ENCODE data around the gene MFAP3.
"Not testable (repeated sequence)": the region's sequence is repeated elsewhere in the genome, so short reads cannot be mapped to it uniquely, and the experiment has no call there.

Gene MFAP3

DNA sequence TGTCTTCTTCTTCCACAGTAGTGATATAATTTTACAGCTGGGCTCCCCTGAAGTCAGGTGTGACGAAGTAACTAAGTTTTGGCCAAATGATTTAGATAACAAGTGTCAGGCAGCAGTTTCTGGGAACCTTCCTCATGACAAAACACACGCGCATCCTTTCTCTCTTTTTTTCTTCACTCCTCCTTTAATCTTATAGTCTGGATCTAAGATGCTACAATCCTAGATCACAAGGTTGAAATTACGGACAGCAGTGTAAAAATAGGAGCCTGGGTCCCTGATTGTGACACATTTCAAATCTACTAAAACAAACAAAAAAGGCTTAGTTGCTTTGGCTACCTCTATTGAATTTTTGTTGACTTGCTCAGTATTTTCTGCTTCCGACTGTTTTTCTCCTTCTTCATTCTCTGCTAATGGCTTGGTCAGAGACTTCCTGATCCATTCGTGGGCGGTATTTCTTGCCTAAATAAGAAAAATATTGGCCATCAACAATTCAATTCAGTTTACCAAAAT, 36.2 kb upstream of the MFAP3 start:
- no peak for TF ChIP-seq CTCF (IDR thresholded peaks at IDR 0.05; ENCODE audit: low read depth, low read length)
- H3K4me3 ChIP-seq (ENCODE audit: low read depth, low read length), result no peak overlapping the region

- no peak overlapping the region for H3K4me3 ChIP-seq (ENCODE audit: low read depth, low read length)
- no peak for TF ChIP-seq CTCF (IDR thresholded peaks at IDR 0.05; ENCODE audit: low read depth, low read length)
Measured at GRCh38 chr5:154005648-154006047, 33.1 kb upstream of the MFAP3 start.

GRCh38 chr5:154010660-154011059, 28.1 kb upstream of the MFAP3 start:
- no peak for TF ChIP-seq CTCF (IDR thresholded peaks at IDR 0.05; ENCODE audit: low read depth, low read length)

DNA sequence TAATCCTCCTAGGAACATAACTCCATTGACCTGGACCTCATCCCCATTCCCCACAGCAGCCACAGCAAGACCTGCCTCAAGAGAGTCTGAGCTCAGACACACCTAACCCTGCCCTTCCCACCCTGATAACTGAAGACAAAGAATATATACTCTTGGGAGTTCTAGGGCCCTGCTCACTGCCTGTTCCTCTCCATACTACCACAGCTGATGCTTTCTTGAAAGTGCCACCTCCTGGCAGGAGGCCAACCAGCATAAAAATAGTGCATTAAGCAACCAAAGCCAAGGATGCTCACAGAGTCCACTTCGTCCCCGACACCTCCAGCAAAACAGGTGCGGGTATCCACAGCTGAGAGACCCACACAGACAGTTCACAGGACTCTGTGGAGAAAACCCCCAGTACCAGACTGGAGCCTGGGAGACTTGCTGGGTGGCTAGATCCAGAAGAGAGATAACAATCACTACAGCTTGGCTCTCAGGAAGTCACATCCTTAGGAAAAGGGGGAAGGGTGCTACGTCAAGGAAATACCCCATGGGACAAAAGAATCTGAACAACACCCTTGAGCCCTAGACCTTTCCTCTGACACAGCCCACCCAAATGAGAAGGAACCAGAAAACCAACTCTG, 23.6 kb upstream of the MFAP3 start:
- no peak for TF ChIP-seq CTCF (IDR thresholded peaks at IDR 0.05; ENCODE audit: low read depth, low read length)
- H3K4me3 ChIP-seq (ENCODE audit: low read depth, low read length), result no peak overlapping the region

More at GRCh38 chr5:154010660-154011059, 28.1 kb upstream of the MFAP3 start:
- no peak overlapping the region for H3K4me3 ChIP-seq (ENCODE audit: low read depth, low read length)

DNA sequence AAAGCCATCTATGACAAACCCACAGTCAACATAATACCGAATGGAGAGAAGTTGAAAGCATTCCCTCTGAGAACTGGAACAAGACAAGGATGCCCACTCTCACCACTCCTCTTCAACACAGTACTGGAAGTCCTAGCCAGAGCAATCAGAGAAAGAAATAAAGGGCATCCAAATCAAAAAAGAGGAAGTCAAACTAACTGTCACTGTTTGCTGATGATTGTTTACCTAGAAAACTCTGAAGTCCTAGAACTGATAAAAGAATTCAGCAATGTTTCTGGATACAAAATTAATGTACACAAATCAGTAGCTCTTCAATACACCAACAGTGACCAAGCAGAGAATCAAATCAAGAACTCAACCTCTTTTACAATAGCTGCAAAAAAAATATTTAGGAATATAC, 19.8 kb upstream of the MFAP3 start:
- H3K4me3 ChIP-seq (ENCODE audit: low read depth, low read length), result not testable (repeated sequence)

DNA sequence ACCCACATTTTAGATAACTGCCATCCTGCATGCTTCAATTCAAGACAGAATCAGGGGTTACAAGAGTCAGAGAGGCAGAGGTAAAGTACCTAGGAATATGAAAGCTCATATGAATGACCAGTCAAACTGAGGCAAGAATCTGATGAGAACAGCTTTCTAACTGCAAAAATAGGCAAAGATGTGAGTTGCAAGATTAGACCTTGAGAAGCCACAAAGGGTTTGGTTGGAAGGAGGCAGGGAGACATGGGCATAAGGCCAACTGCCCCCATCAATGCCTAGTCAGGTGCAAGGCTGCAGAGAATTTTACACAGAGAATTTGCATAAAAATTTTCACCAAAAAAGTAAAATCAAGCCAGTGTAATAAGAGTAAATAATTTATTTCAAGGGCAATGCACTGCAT, 12.8 kb upstream of the MFAP3 start:
- no peak for TF ChIP-seq CTCF (IDR thresholded peaks at IDR 0.05; ENCODE audit: low read depth, low read length)
- H3K4me3 ChIP-seq (ENCODE audit: low read depth, low read length), result no peak overlapping the region

DNA sequence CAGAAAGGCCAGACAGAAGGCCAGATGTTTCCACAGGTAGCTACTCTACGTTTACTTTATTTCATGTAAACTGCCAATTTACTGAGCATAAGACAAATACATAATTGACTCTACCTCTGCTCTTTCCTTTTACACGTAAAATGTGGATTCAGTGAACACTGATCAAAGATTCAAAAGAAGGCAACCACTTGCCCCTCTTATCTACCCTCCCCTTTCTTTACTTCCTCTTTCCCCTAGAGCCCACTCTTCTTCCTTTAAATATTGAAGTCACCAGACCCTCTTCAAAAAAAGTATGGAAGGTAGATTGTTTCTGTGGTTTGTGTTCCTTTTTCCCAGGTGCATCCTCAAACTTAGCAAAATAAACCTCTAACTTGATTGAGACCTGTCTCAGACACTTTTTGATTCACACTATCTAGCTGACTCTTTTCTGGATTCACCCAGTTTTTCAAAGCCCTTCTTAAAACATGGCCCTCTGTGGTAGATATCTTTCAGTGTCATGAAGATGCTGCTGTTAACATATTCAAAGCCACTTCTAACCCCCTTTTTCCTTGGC, 6.8 kb upstream of the MFAP3 start:
- TF ChIP-seq CTCF (IDR thresholded peaks at IDR 0.05; ENCODE audit: low read depth, low read length), result no peak
- no peak overlapping the region for H3K4me3 ChIP-seq (ENCODE audit: low read depth, low read length)

GRCh38 chr5:154034944-154035343, 3.8 kb upstream of the MFAP3 start:
- no peak overlapping the region for H3K4me3 ChIP-seq (ENCODE audit: low read depth, low read length)
- no peak for TF ChIP-seq CTCF (IDR thresholded peaks at IDR 0.05; ENCODE audit: low read depth, low read length)

Data from WI38 (cell line).